ENCODE measurements around the gene AGL. TPM values are rescaled to one million over a fixed set of nuclear protein-coding genes. Genes with fewer than 3 reads are reported as not detected.

Gene AGL
- polyA plus RNA-seq, 3 donors, result 1.2 to 3.9 (median 1.3) TPM

DNA sequence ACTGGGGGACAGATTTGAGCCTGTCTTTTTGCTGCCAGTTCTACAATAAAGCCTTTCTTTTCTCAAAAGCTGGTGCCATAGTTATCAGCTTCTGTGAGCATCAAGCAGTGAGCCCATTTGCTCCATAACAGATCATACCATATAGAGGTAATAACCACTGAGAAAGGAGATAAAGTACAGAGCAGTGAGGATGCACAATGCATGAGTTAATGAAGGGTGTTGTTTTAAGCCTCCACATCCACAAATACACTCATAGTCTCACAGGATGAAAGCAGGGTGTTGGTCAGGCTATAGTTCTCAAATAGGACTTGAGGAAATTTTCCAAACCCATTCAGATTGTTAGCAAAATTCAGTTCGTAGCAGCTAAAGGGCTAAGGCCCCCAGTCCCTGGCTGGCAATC lies 94.0 kb downstream of the AGL start:
- no peaks in the 10 kb centered on the region for H3K36me3 Mint-ChIP-seq
- Histone ChIP-seq H3K9ac (ENCODE audit: insufficient read depth, low read length, poor library complexity, severe bottlenecking) (no peak overlapping the region), H2AFZ (ENCODE audit: insufficient read depth, low read depth, low read length, poor library complexity, severe bottlenecking) (no peak overlapping the region), H3K4me2 (replicated peaks; ENCODE audit: extremely low read depth, low read length, poor library complexity, severe bottlenecking) (no peak overlapping the region), H3K36me3 (replicated peaks in 1 of 2; ENCODE audit: control insufficient read depth in 1 of 2, insufficient read depth in 2 of 2, low read length in 2 of 2) (no peaks in the 10 kb centered on the region), H3K27ac (ENCODE audit: low read depth in 1 of 2, low read length in 2 of 2) (no peak overlapping the region), H3K27me3 (ENCODE audit: control insufficient read depth in 2 of 2, insufficient read depth in 2 of 2, low read length in 2 of 2) (no peaks in the 10 kb centered on the region), H3K4me1 (ENCODE audit: control insufficient read depth in 1 of 2, insufficient read depth in 2 of 2, low read length in 2 of 2) (no peaks in the 10 kb centered on the region), H3K79me2 (ENCODE audit: insufficient read depth, low read length) (no peaks in the 10 kb centered on the region), H4K20me1 (ENCODE audit: insufficient read depth, low read length) (no peaks in the 10 kb centered on the region), H3K9me3 (replicated peaks in 1 of 2; ENCODE audit: control insufficient read depth in 1 of 2, insufficient read depth in 1 of 2, low read length in 2 of 2) (no peaks in the 10 kb centered on the region), H3K4me3 (replicated peaks in 1 of 3; ENCODE audit: low read depth in 2 of 3, low read length in 3 of 3) (no peak overlapping the region)
- H3K4me1 Mint-ChIP-seq, result no peaks in the 10 kb centered on the region
- no peak overlapping the region for H3K27ac Mint-ChIP-seq
- 88% methylated on average over 1 of the region's 1 CpG for WGBS (ENCODE audit: insufficient coverage)
- H3K27me3 Mint-ChIP-seq (ENCODE audit: low read depth in 3 of 3), result peaks cover 0 to 2% (median 0%) of the 10 kb centered on the region in 3 donors
- no peak for DNase-seq
- intact Hi-C loops (cut with micrococcal nuclease), result no loop called here
- no peaks in the 10 kb centered on the region for H3K9me3 Mint-ChIP-seq
- H3K4me3 Mint-ChIP-seq, result no peak overlapping the region
- no peak for TF ChIP-seq CTCF (IDR thresholded peaks at IDR 0.05)

DNA sequence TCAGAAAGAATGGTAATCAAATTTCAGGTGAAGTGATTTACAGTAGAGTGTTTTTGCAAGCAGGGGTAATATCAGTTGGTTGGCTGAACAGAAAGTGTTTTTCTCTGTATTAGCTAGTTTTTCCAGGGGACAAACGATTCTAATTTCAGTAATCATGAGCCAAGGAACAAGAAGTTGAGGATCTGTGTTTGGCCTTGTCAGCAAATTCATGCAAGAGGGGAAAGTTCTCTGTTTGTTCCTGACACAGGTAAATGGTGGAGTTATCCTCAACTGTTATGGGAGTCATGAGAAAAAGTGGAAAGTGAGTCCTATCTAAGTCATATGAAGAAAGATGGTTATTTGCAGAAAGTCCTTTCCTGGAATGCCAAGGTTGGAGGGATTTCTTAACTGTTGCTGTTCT lies 95.0 kb downstream of the AGL start:
- H3K27me3 Mint-ChIP-seq (ENCODE audit: low read depth in 3 of 3), result peaks cover 0 to 2% (median 0%) of the 10 kb centered on the region in 3 donors
- H3K27me3 ChIP-seq (ENCODE audit: control insufficient read depth in 2 of 2, insufficient read depth in 2 of 2, low read length in 2 of 2), result no peaks in the 10 kb centered on the region
- no peaks in the 10 kb centered on the region for H3K36me3 ChIP-seq (replicated peaks in 1 of 2; ENCODE audit: control insufficient read depth in 1 of 2, insufficient read depth in 2 of 2, low read length in 2 of 2)
- TF ChIP-seq CTCF (IDR thresholded peaks at IDR 0.05), result no peak
- no peak overlapping the region for H3K4me3 ChIP-seq (replicated peaks in 1 of 3; ENCODE audit: low read depth in 2 of 3, low read length in 3 of 3)
- H3K4me1 ChIP-seq (ENCODE audit: control insufficient read depth in 1 of 2, insufficient read depth in 2 of 2, low read length in 2 of 2), result no peaks in the 10 kb centered on the region
- H3K27ac ChIP-seq (ENCODE audit: low read depth in 1 of 2, low read length in 2 of 2), result no peak overlapping the region
- no peak overlapping the region for H3K4me2 ChIP-seq (replicated peaks; ENCODE audit: extremely low read depth, low read length, poor library complexity, severe bottlenecking)
- no peaks in the 10 kb centered on the region for H3K9me3 ChIP-seq (replicated peaks in 1 of 2; ENCODE audit: control insufficient read depth in 1 of 2, insufficient read depth in 1 of 2, low read length in 2 of 2)
- H2AFZ ChIP-seq (ENCODE audit: insufficient read depth, low read depth, low read length, poor library complexity, severe bottlenecking), result no peak overlapping the region
- H4K20me1 ChIP-seq (ENCODE audit: insufficient read depth, low read length), result no peaks in the 10 kb centered on the region
- intact Hi-C loops (cut with micrococcal nuclease), result no loop called here
- H3K27ac Mint-ChIP-seq, result no peak overlapping the region
- no peak for DNase-seq
- H3K79me2 ChIP-seq (ENCODE audit: insufficient read depth, low read length), result no peaks in the 10 kb centered on the region
- H3K9ac ChIP-seq (ENCODE audit: insufficient read depth, low read length, poor library complexity, severe bottlenecking), result no peak overlapping the region
- 83% methylated on average over 1 of the region's 1 CpG for WGBS (ENCODE audit: insufficient coverage)
- no peak overlapping the region for H3K4me3 Mint-ChIP-seq
- H3K4me1 Mint-ChIP-seq, result no peaks in the 10 kb centered on the region
- no peaks in the 10 kb centered on the region for H3K9me3 Mint-ChIP-seq
- H3K36me3 Mint-ChIP-seq, result no peaks in the 10 kb centered on the region

Measured in CD14-positive monocyte (primary cell).